DND-41 (cell line): ENCODE data around the gene TMEM185B.
"Not testable (repeated sequence)": the region's sequence is repeated elsewhere in the genome, so short reads cannot be mapped to it uniquely, and the experiment has no call there.

Experiments used
- CTCF ChIP-seq: IDR thresholded peaks from 2 replicates; pipeline ENCODE4 v1.5.1; 2012; ENCODE audit warnings: borderline replicate concordance, low read length, moderate library complexity, mild to moderate bottlenecking; ENCODE audit not compliant: poor library complexity, severe bottlenecking; ENCODE audit errors: extremely low read depth
- EZH2 ChIP-seq: IDR thresholded peaks from 3 replicates; pipeline ENCODE4 v1.6.1; 2012; ENCODE audit warnings: borderline replicate concordance, low read depth, mild to moderate bottlenecking, moderate library complexity, low read length, inconsistent platforms; ENCODE audit not compliant: severe bottlenecking

GRCh38 chr2:120199817-120200459 lies 23.3 kb downstream of the TMEM185B start:
- not testable (repeated sequence) for TF ChIP-seq CTCF, EZH2
